ENCODE data around the gene EMC8.

Gene EMC8

DNA sequence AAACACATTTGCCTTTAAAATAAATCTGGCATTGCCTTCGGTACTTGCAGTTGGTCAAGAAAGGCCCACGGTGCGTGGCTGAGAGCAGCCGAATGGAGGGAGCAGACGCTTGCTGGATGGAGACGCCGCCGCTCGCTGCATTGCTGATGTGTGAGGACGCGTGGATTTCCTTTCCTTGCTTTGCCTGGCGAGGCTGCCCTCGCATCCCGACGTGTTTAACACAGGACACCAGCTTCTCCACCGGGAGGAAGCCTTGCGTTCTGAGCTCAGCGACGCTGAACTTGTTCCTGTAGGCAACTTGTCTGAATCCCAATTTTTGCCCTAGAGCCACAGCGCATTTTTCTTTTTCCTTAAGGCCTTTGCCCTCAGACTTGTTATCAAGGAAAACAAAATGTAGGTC lies 45.9 kb upstream of the EMC8 start:
- Histone ChIP-seq H3K9me3 (ENCODE audit: severe bottlenecking) (no peaks in the 10 kb centered on the region), H3K4me3 (ENCODE audit: low read depth, low read length) (no peak overlapping the region), H3K27ac (no peak overlapping the region), H3K27me3 (ENCODE audit: insufficient read depth, low read depth, severe bottlenecking) (no peaks in the 10 kb centered on the region), H3K36me3 (no peaks in the 10 kb centered on the region)
- no peak for DNase-seq
- TF ChIP-seq, protein P1, sequence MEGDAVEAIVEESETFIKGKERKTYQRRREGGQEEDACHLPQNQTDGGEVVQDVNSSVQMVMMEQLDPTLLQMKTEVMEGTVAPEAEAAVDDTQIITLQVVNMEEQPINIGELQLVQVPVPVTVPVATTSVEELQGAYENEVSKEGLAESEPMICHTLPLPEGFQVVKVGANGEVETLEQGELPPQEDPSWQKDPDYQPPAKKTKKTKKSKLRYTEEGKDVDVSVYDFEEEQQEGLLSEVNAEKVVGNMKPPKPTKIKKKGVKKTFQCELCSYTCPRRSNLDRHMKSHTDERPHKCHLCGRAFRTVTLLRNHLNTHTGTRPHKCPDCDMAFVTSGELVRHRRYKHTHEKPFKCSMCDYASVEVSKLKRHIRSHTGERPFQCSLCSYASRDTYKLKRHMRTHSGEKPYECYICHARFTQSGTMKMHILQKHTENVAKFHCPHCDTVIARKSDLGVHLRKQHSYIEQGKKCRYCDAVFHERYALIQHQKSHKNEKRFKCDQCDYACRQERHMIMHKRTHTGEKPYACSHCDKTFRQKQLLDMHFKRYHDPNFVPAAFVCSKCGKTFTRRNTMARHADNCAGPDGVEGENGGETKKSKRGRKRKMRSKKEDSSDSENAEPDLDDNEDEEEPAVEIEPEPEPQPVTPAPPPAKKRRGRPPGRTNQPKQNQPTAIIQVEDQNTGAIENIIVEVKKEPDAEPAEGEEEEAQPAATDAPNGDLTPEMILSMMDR (IDR thresholded peaks at IDR 0.05; ENCODE audit: low read depth, low read length): no peak

DNA sequence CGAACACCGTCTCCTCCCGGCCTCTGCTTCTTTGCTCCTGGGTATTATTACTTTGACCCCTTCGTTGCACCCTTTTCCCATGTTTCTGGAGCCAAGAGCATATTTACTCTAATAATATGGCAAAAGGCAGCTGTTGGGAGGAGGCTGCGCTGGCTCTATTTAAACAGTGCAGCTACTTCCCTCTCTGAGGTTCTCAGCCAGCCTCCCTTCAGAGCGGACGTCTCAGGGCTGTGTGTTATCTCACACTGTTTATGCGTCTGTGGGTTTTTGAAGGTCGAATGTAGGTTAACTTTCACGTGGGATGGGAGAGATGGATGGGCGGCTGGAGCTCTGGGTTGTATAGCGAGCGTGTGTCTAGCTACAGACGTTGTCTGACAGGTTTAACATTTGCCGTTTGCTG lies 45.4 kb upstream of the EMC8 start:
- no peak overlapping the region for H3K4me3 ChIP-seq (ENCODE audit: low read depth, low read length)
- no peaks in the 10 kb centered on the region for H3K9me3 ChIP-seq (ENCODE audit: severe bottlenecking)
- no peak for DNase-seq
- TF ChIP-seq, protein P1 (IDR thresholded peaks at IDR 0.05; ENCODE audit: low read depth, low read length): no peak
- no peaks in the 10 kb centered on the region for H3K36me3 ChIP-seq
- no peak overlapping the region for H3K27ac ChIP-seq
- H3K27me3 ChIP-seq (ENCODE audit: insufficient read depth, low read depth, severe bottlenecking): no peaks in the 10 kb centered on the region

DNA sequence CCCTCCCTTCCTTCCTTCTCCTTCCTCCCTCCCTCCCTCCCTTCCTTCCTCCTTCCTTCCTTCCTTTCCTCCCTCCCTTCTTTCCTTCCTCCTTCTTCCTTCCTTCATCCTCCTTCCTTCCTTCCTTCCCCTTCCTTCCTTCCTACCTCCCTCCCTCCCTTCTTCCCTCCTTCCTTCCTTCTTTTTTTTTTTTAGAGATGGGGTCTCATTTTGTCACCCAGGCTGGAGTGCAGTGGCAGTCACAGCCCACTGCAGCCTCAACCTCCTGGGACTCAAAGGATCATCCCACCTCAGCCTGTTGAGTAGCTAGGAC lies 44.8 kb upstream of the EMC8 start:
- no peak overlapping the region for H3K27ac ChIP-seq
- H3K9me3 ChIP-seq (ENCODE audit: severe bottlenecking): no peaks in the 10 kb centered on the region
- H3K27me3 ChIP-seq (ENCODE audit: insufficient read depth, low read depth, severe bottlenecking): no peaks in the 10 kb centered on the region
- H3K4me3 ChIP-seq (ENCODE audit: low read depth, low read length): no peak overlapping the region
- no peaks in the 10 kb centered on the region for H3K36me3 ChIP-seq
- no peak for DNase-seq
- TF ChIP-seq, protein P1 (IDR thresholded peaks at IDR 0.05; ENCODE audit: low read depth, low read length): no peak

DNA sequence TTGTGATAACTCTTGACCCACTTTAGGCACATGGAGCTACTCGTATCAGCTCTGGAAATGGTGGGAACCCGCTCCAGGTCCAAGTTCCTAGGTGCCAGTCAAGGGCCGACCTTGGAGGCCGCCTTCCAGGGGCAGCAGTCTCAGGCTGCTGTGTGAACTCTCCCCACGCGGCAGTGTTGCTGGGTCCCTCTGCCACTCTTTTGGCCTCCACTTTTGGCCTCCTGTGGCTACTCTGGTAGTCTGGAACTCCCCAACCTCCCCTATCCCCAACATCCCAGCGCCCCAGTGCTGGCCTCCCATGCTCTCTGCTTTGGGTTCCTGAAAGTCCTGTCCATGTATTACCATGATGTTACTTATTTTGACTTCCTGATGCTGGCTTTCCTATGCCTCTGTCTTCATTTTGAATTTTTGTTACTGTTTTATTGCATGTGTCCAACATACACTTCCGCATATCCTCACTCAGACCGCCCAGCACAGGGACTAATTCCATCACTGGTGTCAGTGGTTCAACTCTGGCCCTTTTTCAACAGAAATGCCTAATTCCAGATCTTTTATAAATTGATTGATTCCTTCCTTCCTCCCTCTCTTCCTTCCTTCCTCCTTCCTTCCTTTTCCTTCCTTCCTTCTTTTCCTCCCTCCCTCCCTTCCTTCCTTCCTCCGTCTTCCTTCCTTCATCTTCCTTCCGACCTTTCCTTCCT lies 44.3 kb upstream of the EMC8 start:
- TF ChIP-seq, protein P1 (IDR thresholded peaks at IDR 0.05; ENCODE audit: low read depth, low read length): no peak
- Histone ChIP-seq H3K27ac (no peak overlapping the region), H3K27me3 (ENCODE audit: insufficient read depth, low read depth, severe bottlenecking) (no peaks in the 10 kb centered on the region), H3K4me3 (ENCODE audit: low read depth, low read length) (no peak overlapping the region), H3K36me3 (no peaks in the 10 kb centered on the region), H3K9me3 (ENCODE audit: severe bottlenecking) (no peaks in the 10 kb centered on the region)
- DNase-seq: no peak

DNA sequence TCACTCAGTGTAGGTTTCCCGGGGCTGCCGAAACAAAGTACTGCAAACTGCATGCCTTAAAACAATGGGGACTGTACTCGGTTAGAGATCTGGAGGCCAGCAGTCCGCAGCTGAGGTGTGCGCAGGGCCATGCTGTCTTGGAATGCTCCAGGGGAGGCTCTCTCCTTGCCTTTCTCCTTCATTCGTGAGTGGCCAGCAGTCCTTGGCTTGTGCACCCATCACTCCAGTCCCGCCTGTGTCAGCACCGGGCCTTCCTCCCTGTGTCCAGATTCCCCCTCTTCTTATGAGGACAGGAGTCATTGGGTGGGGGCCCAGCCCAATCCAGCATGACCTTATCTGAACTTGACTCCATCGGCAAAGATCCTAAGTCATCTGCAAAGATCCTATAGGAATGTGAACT lies 43.5 kb upstream of the EMC8 start:
- Histone ChIP-seq H3K27ac (no peak overlapping the region), H3K4me3 (ENCODE audit: low read depth, low read length) (no peak overlapping the region), H3K27me3 (ENCODE audit: insufficient read depth, low read depth, severe bottlenecking) (no peaks in the 10 kb centered on the region), H3K9me3 (ENCODE audit: severe bottlenecking) (no peaks in the 10 kb centered on the region), H3K36me3 (no peaks in the 10 kb centered on the region)
- TF ChIP-seq, protein P1 (IDR thresholded peaks at IDR 0.05; ENCODE audit: low read depth, low read length): no peak
- DNase-seq: no peak

DNA sequence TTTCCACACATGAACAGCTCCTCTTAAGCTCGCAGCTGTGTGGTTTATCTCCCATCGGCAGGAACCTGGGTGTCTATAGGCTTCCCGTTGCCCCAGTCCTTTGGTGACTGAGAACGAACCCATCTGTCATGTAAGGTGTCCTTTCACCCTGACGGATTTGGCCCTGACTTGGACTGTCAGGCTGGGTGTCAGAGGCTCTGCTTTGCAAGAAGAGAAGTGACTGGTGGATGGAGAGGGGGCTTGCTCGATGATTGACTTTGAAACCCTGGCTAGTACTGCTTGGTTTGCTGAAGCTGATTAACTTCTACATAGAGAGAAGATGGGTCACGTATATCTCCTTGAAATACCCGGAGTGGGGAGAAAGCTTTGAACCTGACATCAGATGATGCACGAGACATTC lies 43.1 kb upstream of the EMC8 start:
- Histone ChIP-seq H3K9me3 (ENCODE audit: severe bottlenecking) (no peaks in the 10 kb centered on the region), H3K27me3 (ENCODE audit: insufficient read depth, low read depth, severe bottlenecking) (no peaks in the 10 kb centered on the region), H3K36me3 (no peaks in the 10 kb centered on the region), H3K27ac (no peak overlapping the region), H3K4me3 (ENCODE audit: low read depth, low read length) (no peak overlapping the region)
- DNase-seq: no peak
- TF ChIP-seq, protein P1 (IDR thresholded peaks at IDR 0.05; ENCODE audit: low read depth, low read length): no peak
